Suprapubic skin (tissue), 4 donors: Measurements from ENCODE around the gene CFAP92. TPM values are rescaled to one million over a fixed set of nuclear protein-coding genes. Genes with fewer than 3 reads are reported as not detected.

ENCODE experiments used
- DNase-seq, 2 donors: peaks; one replicate each; pipeline ENCODE4 v3.0.0-alpha.2; 2019; ENCODE audit warnings: low spot score in 2 of 2
- H3K27ac ChIP-seq: fragments of 200-600 bp; sonication (generic); one replicate; pipeline ENCODE4 v1.5.1; 2019
- H3K27me3 ChIP-seq: fragments of 200-600 bp; sonication (generic); one replicate; pipeline ENCODE4 v1.5.1; 2019
- H3K36me3 ChIP-seq: fragments of 200-600 bp; sonication (generic); one replicate; pipeline ENCODE4 v1.5.1; 2019
- H3K4me1 ChIP-seq: fragments of 200-600 bp; sonication (generic); one replicate; pipeline ENCODE4 v1.5.1; 2019
- H3K4me3 ChIP-seq: fragments of 200-600 bp; sonication (generic); one replicate; pipeline ENCODE4 v1.5.1; 2019; ENCODE audit warnings: mild to moderate bottlenecking
- H3K9me3 ChIP-seq: fragments of 200-600 bp; sonication (generic); one replicate; pipeline ENCODE4 v1.5.1; 2019
- CTCF ChIP-seq, 2 donors: fragments of 200-600 bp in 1 of 2; fragments of 450-650 bp in 1 of 2; sonication (generic) in 1 of 2; IDR thresholded peaks; one replicate each; pipeline ENCODE4 v1.5.1; 2016 to 2019; ENCODE audit warnings: antibody characterized with exemption in 2 of 2, mild to moderate bottlenecking in 1 of 2, moderate library complexity in 1 of 2
- EP300 ChIP-seq: sonication (generic); formaldehyde crosslinking; IDR thresholded peaks from one replicate; pipeline ENCODE4 v1.6.1; 2017; ENCODE audit warnings: antibody characterized with exemption
- POLR2A ChIP-seq, 2 donors: fragments of 450-650 bp; IDR thresholded peaks; one replicate each; pipeline ENCODE4 v1.6.1; 2017; ENCODE audit warnings: antibody characterized with exemption in 2 of 2, mild to moderate bottlenecking in 2 of 2, moderate library complexity in 2 of 2
- POLR2AphosphoS5 ChIP-seq, 3 donors: sonication (generic); formaldehyde crosslinking; IDR thresholded peaks; one replicate each; pipeline ENCODE4 v1.6.1; 2017; ENCODE audit warnings: antibody characterized with exemption in 3 of 3
- WGBS: methylation state at CpG from one replicate; pipeline ENCODE4 v1.1.5; 2018; 5-methylcytosine and 5-hydroxymethylcytosine counted together
- total RNA-seq, 4 donors: library from RNA; depleted of rRNA; stranded (reverse); fragments of >200 nt; gene quantifications; one replicate each; pipeline ENCODE4 v1.1.0, GENCODE V29; 2016

The CFAP92 gene
- total RNA-seq, 4 donors from 2014 or later = 0.11 to 1.7 (median 0.87) TPM

- 7% methylated on average over 9 of the region's 13 CpGs for WGBS
- no peaks in the 10 kb centered on the region for H3K27me3 ChIP-seq
- H3K9me3 ChIP-seq = no peaks in the 10 kb centered on the region
- H3K4me1 ChIP-seq = peaks cover 18% of the 10 kb centered on the region
- TF ChIP-seq POLR2A (IDR thresholded peaks at IDR 0.05) (no peak), POLR2AphosphoS5 (IDR thresholded peaks at IDR 0.05) (no peak), EP300 (no peak), CTCF (IDR thresholded peaks at IDR 0.05) (no peak)
- no peaks in the 10 kb centered on the region for H3K36me3 ChIP-seq
- peak overlapping the region; percentile 45 for H3K4me3 ChIP-seq
- no peak overlapping the region for H3K27ac ChIP-seq
- no peak for DNase-seq
Measured at GRCh38 chr3:128994173-128994512, 267 bp upstream of the CFAP92 start.

- WGBS = 66% methylated on average over 17 of the region's 20 CpGs
- peak overlapping the region; percentile 45 for H3K4me3 ChIP-seq
- TF ChIP-seq POLR2AphosphoS5 (IDR thresholded peaks at IDR 0.05) = no peak
- TF ChIP-seq CTCF (IDR thresholded peaks at IDR 0.05) = no peak
- TF ChIP-seq EP300 = no peak
- no peak for TF ChIP-seq POLR2A (IDR thresholded peaks at IDR 0.05)
Measured at GRCh38 chr3:128992926-128993460, 883 bp downstream of the CFAP92 start.

GRCh38 chr3:128991355-128991895 is 2.5 kb downstream of the CFAP92 start:
- H3K36me3 ChIP-seq = no peaks in the 10 kb centered on the region
- no peak overlapping the region for H3K4me3 ChIP-seq
- peaks cover 18% of the 10 kb centered on the region for H3K4me1 ChIP-seq
- DNase-seq = no peak
- WGBS = 94% methylated on average over 18 of the region's 18 CpGs
- H3K9me3 ChIP-seq = no peaks in the 10 kb centered on the region
- no peak overlapping the region for H3K27ac ChIP-seq
- H3K27me3 ChIP-seq = no peaks in the 10 kb centered on the region
- TF ChIP-seq CTCF (IDR thresholded peaks at IDR 0.05) = no peak
- no peak for TF ChIP-seq EP300
- no peak for TF ChIP-seq POLR2A (IDR thresholded peaks at IDR 0.05)
- TF ChIP-seq POLR2AphosphoS5 (IDR thresholded peaks at IDR 0.05) = no peak

More at GRCh38 chr3:128992926-128993460, 883 bp downstream of the CFAP92 start:
- Histone ChIP-seq H3K27ac (no peak overlapping the region), H3K4me1 (peaks cover 18% of the 10 kb centered on the region), H3K27me3 (no peaks in the 10 kb centered on the region), H3K36me3 (no peaks in the 10 kb centered on the region), H3K9me3 (no peaks in the 10 kb centered on the region)
- DNase-seq = no peak

GRCh38 chr3:128988286-128988685 is 5.6 kb downstream of the CFAP92 start:
- no peaks in the 10 kb centered on the region for H3K27me3 ChIP-seq
- H3K36me3 ChIP-seq = no peaks in the 10 kb centered on the region
- no peak for DNase-seq
- no peak for TF ChIP-seq POLR2A (IDR thresholded peaks at IDR 0.05)
- TF ChIP-seq CTCF (IDR thresholded peaks at IDR 0.05) = no peak
- no peak for TF ChIP-seq EP300
- no peak overlapping the region for H3K27ac ChIP-seq
- no peak overlapping the region for H3K4me3 ChIP-seq
- WGBS = 81% methylated on average over 8 of the region's 8 CpGs
- no peaks in the 10 kb centered on the region for H3K9me3 ChIP-seq
- H3K4me1 ChIP-seq = peaks cover 4% of the 10 kb centered on the region

- WGBS = 87% methylated on average over 15 of the region's 15 CpGs
- Histone ChIP-seq H3K36me3 (no peaks in the 10 kb centered on the region), H3K27me3 (no peaks in the 10 kb centered on the region), H3K4me1 (no peaks in the 10 kb centered on the region), H3K9me3 (no peaks in the 10 kb centered on the region), H3K27ac (no peak overlapping the region), H3K4me3 (no peak overlapping the region)
- TF ChIP-seq CTCF (IDR thresholded peaks at IDR 0.05) (no peak), POLR2A (IDR thresholded peaks at IDR 0.05) (no peak), EP300 (no peak), POLR2AphosphoS5 (IDR thresholded peaks at IDR 0.05) (no peak)
- DNase-seq = no peak
Measured at GRCh38 chr3:128987302-128988100, 6.4 kb downstream of the CFAP92 start.
